ENCODE results near the gene PIN1.

PIN1 gene

DNA sequence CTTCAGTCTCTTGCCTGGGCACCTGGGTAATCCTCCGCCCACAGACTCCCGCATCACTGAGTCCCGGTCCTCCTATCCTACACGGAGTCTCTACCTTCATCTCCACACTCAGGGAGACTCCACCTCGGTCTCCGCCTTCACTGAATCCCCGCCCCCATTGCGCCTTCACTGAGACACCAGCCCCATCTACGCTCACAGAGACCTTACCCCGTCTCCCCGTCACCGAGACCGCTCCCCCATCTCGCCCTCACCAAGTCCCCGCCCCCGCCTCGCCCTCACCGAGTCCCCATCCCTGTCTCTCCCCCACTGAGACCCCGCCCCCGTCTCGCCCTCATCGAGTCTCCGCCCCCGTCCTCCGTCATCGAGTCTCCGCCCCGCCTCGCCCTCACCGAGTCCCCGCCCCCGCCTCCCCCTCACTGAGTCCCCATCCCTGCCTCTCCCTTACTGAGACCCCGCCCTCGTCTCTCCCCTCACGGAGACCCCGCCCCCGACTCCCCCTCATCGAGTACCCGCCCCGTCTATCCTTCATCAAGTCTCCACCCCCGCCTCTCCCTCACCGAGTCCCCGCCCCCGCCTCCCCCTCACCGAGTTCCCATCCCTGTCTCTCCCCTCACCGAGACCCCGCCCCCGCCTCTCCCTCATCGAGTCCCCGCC is 43.4 kb upstream of the PIN1 start:
- FAIRE-seq (no peak), DNase-seq (ENCODE audit: insufficient read length, low spot score) (peak; percentile 63)

DNA sequence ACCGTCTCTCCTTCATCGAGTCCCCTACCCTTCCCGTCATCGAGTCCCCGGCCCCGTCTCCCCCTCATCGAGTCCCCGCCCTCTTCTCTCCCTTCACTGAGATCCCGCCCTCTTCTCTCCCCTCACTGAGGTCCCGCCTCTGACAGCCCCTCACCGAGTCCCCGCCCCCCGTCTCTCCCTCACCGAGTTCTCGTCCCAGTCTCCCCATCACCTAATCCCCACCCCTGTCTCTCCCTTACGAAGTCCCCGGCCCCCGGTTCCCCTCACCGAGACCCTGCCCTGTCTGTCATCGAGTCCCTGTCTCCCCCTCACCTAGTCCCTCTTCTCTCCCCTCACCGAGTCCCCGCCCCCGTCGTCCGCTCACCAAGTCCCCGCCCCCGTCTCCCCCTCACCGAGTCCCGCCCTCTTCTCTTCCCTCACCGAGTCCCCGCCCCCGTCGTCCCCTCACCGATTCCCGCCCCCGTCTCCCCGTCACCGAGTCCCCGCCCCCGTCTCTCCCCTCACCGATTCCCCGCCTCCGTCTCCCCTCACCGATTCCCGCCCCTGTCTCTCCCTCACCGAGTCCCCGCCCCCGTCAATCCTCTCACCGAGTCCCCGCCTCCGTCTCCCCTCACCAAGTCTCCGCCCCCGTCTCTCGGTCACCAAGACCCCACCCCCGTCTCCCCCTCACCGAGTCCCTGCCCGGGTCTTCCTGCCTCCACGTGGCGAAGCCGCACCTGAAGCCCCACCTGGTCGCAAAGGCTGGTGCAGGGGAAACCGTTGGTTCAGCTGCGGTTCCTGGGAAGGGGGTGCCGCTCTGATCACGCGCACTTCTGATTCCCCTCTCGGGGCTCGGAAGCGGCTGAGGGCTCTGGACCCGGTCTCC is 42.7 kb upstream of the PIN1 start:
- TF ChIP-seq, protein P1, sequence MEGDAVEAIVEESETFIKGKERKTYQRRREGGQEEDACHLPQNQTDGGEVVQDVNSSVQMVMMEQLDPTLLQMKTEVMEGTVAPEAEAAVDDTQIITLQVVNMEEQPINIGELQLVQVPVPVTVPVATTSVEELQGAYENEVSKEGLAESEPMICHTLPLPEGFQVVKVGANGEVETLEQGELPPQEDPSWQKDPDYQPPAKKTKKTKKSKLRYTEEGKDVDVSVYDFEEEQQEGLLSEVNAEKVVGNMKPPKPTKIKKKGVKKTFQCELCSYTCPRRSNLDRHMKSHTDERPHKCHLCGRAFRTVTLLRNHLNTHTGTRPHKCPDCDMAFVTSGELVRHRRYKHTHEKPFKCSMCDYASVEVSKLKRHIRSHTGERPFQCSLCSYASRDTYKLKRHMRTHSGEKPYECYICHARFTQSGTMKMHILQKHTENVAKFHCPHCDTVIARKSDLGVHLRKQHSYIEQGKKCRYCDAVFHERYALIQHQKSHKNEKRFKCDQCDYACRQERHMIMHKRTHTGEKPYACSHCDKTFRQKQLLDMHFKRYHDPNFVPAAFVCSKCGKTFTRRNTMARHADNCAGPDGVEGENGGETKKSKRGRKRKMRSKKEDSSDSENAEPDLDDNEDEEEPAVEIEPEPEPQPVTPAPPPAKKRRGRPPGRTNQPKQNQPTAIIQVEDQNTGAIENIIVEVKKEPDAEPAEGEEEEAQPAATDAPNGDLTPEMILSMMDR (IDR thresholded peaks at IDR 0.05; ENCODE audit: insufficient read depth, missing control alignments): no peak
- DNase-seq (ENCODE audit: insufficient read length, low spot score): peak; percentile 64
- no peak for FAIRE-seq

More for the DNA sequence above, 43.4 kb upstream of the PIN1 start:
- TF ChIP-seq, protein P1 (IDR thresholded peaks at IDR 0.05; ENCODE audit: insufficient read depth, missing control alignments): no peak

- DNase-seq (ENCODE audit: insufficient read length, low spot score) (no peak), FAIRE-seq (no peak)
- TF ChIP-seq, protein P1 (IDR thresholded peaks at IDR 0.05; ENCODE audit: insufficient read depth, missing control alignments): no peak
Observed at GRCh38 chr19:9793071-9793591, 42.0 kb upstream of the PIN1 start.

- FAIRE-seq (peak; percentile 81), DNase-seq (ENCODE audit: insufficient read length, low spot score) (peak; percentile 35)
Observed at GRCh38 chr19:9796113-9796773, 38.9 kb upstream of the PIN1 start.

GRCh38 chr19:9797871-9798270 is 37.2 kb upstream of the PIN1 start:
- TF ChIP-seq, protein P1 (IDR thresholded peaks at IDR 0.05; ENCODE audit: insufficient read depth, missing control alignments): no peak
- DNase-seq (ENCODE audit: insufficient read length, low spot score): no peak
- FAIRE-seq: no peak

More at GRCh38 chr19:9796113-9796773, 38.9 kb upstream of the PIN1 start:
- TF ChIP-seq, protein P1 (IDR thresholded peaks at IDR 0.05; ENCODE audit: insufficient read depth, missing control alignments): peak; percentile 91

GRCh38 chr19:9799162-9799561 is 36.0 kb upstream of the PIN1 start:
- no peak for FAIRE-seq
- no peak for DNase-seq (ENCODE audit: insufficient read length, low spot score)
- TF ChIP-seq, protein P1 (IDR thresholded peaks at IDR 0.05; ENCODE audit: insufficient read depth, missing control alignments): no peak

Measured in D721Med (cell line).